HepG2 (cell line): ENCODE results near the gene STK40. TPM values are rescaled to one million over a fixed set of nuclear protein-coding genes. Genes with fewer than 3 reads are reported as not detected.

ENCODE experiments used
- ELF3 ChIP-seq: IDR thresholded peaks from 2 replicates; pipeline ENCODE4 v1.6.1; 2016; ENCODE audit warnings: missing genetic modification reagents, missing compliant biosample characterization
- FOXA3 ChIP-seq: IDR thresholded peaks from 2 replicates; pipeline ENCODE4 v1.6.1; 2016; ENCODE audit warnings: missing genetic modification reagents, missing compliant biosample characterization
- MIER3 ChIP-seq: IDR thresholded peaks from 2 replicates; pipeline ENCODE4 v1.6.1; 2016; ENCODE audit warnings: missing compliant biosample characterization, borderline replicate concordance
- ZEB1 ChIP-seq: IDR thresholded peaks from 2 replicates; pipeline ENCODE4 v1.6.1; 2012; ENCODE audit warnings: mild to moderate bottlenecking, low read depth, inconsistent platforms; ENCODE audit not compliant: insufficient replicate concordance
- ZFP62 ChIP-seq: sonication (generic); formaldehyde crosslinking; IDR thresholded peaks from 2 replicates; pipeline ENCODE4 v1.4.0; 2020; ENCODE audit warnings: missing genetic modification reagents
- ZIK1 ChIP-seq: sonication (generic); formaldehyde crosslinking; IDR thresholded peaks from 2 replicates; pipeline ENCODE4 v1.5.0; 2020; ENCODE audit warnings: mild to moderate bottlenecking, low read depth, missing genetic modification reagents, borderline replicate concordance
- ZNF207 ChIP-seq: fragments of 450-650 bp; IDR thresholded peaks from 2 replicates; pipeline ENCODE4 v1.6.1; 2016; ENCODE audit warnings: antibody characterized with exemption, borderline replicate concordance
- ZNF24 ChIP-seq: fragments of 450-650 bp; IDR thresholded peaks from 2 replicates; pipeline ENCODE4 v1.6.1; 2017; ENCODE audit warnings: antibody characterized with exemption, mild to moderate bottlenecking
- ZNF484 ChIP-seq: sonication (generic); formaldehyde crosslinking; IDR thresholded peaks from 2 replicates; pipeline ENCODE4 v1.5.1; 2020; ENCODE audit warnings: mild to moderate bottlenecking, low read depth, missing genetic modification reagents, borderline replicate concordance
- ZNF562 ChIP-seq: sonication (generic); formaldehyde crosslinking; IDR thresholded peaks from 2 replicates; pipeline ENCODE4 v1.8.0; 2022; ENCODE audit warnings: missing genetic modification reagents, borderline replicate concordance
- polyA plus RNA-seq, 8 experiments: library from polyadenylated mRNA; depleted of rRNA in 3 of 8; stranded (reverse) in 7 of 8; unstranded in 1 of 8; fragments of >200 nt; fragmentation: Illumina TruSeq in 4 of 8; extraction: Trizol in 4 of 8; gene quantifications; 2 replicates each; pipeline versions ENCODE4 v1.2.1 to v1.2.3, GENCODE V29; 2011 to 2016; ENCODE audit warnings: low read depth in 4 of 8, missing spikeins in 1 of 8, mixed read lengths in 1 of 8; ENCODE audit not compliant: insufficient read depth in 1 of 8
- total RNA-seq, 5 experiments: library from RNA; depleted of rRNA; stranded (reverse); fragments of >200 nt; fragmentation: Illumina TruSeq; extraction: Trizol; gene quantifications; 2 replicates each; pipeline ENCODE4 v1.2.3, GENCODE V29; 2016; ENCODE audit warnings: low read depth in 1 of 5
- TF ChIP-seq, protein P1 (sequence below): IDR thresholded peaks from 2 replicates; pipeline ENCODE4 v1.6.1; 2016; ENCODE audit warnings: low read depth, missing genetic modification reagents, missing compliant biosample characterization
- TF ChIP-seq, protein P2 (sequence below): sonication (generic); formaldehyde crosslinking; IDR thresholded peaks from 2 replicates; pipeline ENCODE4 v1.9.0; 2022; ENCODE audit warnings: low read depth, missing genetic modification reagents
- TF ChIP-seq, protein P3 (sequence below), 2 experiments: IDR thresholded peaks; 2 replicates each; pipeline ENCODE4 v1.6.1; 2011 to 2012; ENCODE audit warnings: low read length in 2 of 2, borderline replicate concordance in 1 of 2, low read depth in 1 of 2, mild to moderate bottlenecking in 1 of 2, moderate library complexity in 1 of 2
- TF ChIP-seq, protein P4 (sequence below): sonication (generic); formaldehyde crosslinking; IDR thresholded peaks from 2 replicates; pipeline ENCODE4 v1.9.0; 2021; ENCODE audit warnings: missing genetic modification reagents, mild to moderate bottlenecking, borderline replicate concordance

STK40 gene
- total and polyA plus RNA-seq, 2 of the 13 experiments (the other 11 are each of a cell fraction or from before 2014, with no cell fraction given): 33.8 to 35.1 TPM

DNA sequence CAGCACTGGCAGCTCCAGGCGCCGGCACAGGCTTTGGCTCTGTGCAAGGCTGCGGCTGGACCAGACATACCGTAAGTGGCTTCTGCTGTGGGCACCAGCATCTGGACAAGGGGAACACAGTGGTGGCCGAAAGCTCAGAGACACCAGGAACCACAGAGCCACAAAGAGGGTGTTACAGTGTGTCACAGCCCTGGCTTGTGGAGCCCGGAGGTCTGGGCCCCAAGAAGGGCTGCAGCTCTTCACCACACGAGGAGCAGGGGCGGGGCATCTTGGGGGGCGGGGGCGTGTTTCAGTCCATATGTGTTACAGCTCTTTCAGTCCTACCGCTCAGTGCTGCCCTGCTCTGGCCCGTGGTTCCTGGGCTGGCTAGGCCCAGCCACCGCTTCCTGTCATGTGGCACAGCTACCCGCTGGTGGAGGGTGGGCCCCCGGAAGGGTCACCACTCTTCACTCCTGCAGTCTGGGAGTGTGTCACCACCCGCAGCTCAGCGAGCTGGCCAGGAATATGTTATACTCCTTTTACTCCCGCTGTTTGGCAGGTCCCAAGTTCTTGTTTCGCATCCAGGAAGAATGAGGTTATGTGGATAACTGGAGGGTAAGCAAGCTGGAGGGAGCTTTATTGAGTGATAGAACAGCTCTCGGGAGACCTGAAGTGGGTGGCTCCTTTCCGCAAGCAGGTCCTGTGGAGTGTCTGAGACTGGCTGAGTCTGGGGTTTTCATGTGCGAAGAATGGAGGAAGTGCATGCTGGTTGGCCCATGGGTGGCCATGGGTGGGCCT lies 15.3 kb upstream of the STK40 start (continued):
- TF ChIP-seq, protein P1, sequence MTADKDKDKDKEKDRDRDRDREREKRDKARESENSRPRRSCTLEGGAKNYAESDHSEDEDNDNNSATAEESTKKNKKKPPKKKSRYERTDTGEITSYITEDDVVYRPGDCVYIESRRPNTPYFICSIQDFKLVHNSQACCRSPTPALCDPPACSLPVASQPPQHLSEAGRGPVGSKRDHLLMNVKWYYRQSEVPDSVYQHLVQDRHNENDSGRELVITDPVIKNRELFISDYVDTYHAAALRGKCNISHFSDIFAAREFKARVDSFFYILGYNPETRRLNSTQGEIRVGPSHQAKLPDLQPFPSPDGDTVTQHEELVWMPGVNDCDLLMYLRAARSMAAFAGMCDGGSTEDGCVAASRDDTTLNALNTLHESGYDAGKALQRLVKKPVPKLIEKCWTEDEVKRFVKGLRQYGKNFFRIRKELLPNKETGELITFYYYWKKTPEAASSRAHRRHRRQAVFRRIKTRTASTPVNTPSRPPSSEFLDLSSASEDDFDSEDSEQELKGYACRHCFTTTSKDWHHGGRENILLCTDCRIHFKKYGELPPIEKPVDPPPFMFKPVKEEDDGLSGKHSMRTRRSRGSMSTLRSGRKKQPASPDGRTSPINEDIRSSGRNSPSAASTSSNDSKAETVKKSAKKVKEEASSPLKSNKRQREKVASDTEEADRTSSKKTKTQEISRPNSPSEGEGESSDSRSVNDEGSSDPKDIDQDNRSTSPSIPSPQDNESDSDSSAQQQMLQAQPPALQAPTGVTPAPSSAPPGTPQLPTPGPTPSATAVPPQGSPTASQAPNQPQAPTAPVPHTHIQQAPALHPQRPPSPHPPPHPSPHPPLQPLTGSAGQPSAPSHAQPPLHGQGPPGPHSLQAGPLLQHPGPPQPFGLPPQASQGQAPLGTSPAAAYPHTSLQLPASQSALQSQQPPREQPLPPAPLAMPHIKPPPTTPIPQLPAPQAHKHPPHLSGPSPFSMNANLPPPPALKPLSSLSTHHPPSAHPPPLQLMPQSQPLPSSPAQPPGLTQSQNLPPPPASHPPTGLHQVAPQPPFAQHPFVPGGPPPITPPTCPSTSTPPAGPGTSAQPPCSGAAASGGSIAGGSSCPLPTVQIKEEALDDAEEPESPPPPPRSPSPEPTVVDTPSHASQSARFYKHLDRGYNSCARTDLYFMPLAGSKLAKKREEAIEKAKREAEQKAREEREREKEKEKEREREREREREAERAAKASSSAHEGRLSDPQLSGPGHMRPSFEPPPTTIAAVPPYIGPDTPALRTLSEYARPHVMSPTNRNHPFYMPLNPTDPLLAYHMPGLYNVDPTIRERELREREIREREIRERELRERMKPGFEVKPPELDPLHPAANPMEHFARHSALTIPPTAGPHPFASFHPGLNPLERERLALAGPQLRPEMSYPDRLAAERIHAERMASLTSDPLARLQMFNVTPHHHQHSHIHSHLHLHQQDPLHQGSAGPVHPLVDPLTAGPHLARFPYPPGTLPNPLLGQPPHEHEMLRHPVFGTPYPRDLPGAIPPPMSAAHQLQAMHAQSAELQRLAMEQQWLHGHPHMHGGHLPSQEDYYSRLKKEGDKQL (CRISPR knock-in tag): no peak
- TF ChIP-seq ZNF24 (no peak), ZNF484 (no peak), ZIK1 (no peak; the same call in 1 of the 2 replicates), ZFP62 (no peak), FOXA3 (peak; percentile 50), ZNF207 (no peak), ELF3 (CRISPR knock-in tag) (peak; percentile 83), MIER3 (CRISPR knock-in tag) (peak; percentile 65; the same call in 1 of the 2 replicates), ZNF562 (CRISPR knock-in tag) (no peak), ZEB1 (peak; percentile 66)
- TF ChIP-seq, protein P2, sequence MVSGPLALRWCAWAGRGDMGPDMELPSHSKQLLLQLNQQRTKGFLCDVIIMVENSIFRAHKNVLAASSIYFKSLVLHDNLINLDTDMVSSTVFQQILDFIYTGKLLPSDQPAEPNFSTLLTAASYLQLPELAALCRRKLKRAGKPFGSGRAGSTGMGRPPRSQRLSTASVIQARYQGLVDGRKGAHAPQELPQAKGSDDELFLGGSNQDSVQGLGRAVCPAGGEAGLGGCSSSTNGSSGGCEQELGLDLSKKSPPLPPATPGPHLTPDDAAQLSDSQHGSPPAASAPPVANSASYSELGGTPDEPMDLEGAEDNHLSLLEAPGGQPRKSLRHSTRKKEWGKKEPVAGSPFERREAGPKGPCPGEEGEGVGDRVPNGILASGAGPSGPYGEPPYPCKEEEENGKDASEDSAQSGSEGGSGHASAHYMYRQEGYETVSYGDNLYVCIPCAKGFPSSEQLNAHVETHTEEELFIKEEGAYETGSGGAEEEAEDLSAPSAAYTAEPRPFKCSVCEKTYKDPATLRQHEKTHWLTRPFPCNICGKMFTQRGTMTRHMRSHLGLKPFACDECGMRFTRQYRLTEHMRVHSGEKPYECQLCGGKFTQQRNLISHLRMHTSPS (CRISPR knock-in tag): peak; percentile 27
- TF ChIP-seq, protein P3, sequence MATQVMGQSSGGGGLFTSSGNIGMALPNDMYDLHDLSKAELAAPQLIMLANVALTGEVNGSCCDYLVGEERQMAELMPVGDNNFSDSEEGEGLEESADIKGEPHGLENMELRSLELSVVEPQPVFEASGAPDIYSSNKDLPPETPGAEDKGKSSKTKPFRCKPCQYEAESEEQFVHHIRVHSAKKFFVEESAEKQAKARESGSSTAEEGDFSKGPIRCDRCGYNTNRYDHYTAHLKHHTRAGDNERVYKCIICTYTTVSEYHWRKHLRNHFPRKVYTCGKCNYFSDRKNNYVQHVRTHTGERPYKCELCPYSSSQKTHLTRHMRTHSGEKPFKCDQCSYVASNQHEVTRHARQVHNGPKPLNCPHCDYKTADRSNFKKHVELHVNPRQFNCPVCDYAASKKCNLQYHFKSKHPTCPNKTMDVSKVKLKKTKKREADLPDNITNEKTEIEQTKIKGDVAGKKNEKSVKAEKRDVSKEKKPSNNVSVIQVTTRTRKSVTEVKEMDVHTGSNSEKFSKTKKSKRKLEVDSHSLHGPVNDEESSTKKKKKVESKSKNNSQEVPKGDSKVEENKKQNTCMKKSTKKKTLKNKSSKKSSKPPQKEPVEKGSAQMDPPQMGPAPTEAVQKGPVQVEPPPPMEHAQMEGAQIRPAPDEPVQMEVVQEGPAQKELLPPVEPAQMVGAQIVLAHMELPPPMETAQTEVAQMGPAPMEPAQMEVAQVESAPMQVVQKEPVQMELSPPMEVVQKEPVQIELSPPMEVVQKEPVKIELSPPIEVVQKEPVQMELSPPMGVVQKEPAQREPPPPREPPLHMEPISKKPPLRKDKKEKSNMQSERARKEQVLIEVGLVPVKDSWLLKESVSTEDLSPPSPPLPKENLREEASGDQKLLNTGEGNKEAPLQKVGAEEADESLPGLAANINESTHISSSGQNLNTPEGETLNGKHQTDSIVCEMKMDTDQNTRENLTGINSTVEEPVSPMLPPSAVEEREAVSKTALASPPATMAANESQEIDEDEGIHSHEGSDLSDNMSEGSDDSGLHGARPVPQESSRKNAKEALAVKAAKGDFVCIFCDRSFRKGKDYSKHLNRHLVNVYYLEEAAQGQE (IDR thresholded peaks at IDR 0.05; ENCODE audit: borderline replicate concordance in 1 of 2, low read depth in 1 of 2, low read length in 2 of 2): peak in 1 of 2 experiments; percentile 51; a peak in 1 of 4 replicates
- TF ChIP-seq, protein P4, sequence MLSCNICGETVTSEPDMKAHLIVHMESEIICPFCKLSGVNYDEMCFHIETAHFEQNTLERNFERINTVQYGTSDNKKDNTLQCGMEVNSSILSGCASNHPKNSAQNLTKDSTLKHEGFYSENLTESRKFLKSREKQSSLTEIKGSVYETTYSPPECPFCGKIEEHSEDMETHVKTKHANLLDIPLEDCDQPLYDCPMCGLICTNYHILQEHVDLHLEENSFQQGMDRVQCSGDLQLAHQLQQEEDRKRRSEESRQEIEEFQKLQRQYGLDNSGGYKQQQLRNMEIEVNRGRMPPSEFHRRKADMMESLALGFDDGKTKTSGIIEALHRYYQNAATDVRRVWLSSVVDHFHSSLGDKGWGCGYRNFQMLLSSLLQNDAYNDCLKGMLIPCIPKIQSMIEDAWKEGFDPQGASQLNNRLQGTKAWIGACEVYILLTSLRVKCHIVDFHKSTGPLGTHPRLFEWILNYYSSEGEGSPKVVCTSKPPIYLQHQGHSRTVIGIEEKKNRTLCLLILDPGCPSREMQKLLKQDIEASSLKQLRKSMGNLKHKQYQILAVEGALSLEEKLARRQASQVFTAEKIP: no peak
